HepG2 (cell line): ENCODE data around the gene NARF. TPM values are rescaled to one million over a fixed set of nuclear protein-coding genes. Genes with fewer than 3 reads are reported as not detected.

Experiments used
- BHLHE40 ChIP-seq: IDR thresholded peaks from 2 replicates; pipeline ENCODE4 v1.6.1; 2011; ENCODE audit warnings: low read length, improper control_type of control experiment
- CERS6 ChIP-seq: sonication (generic); formaldehyde crosslinking; IDR thresholded peaks from 2 replicates; pipeline ENCODE4 v1.5.0; 2020; ENCODE audit warnings: missing genetic modification reagents
- CSRNP1 ChIP-seq: sonication (generic); formaldehyde crosslinking; IDR thresholded peaks from 2 replicates; pipeline ENCODE4 v1.8.1; 2023; ENCODE audit warnings: mild to moderate bottlenecking, missing genetic modification reagents
- DPF2 ChIP-seq: sonication (generic); formaldehyde crosslinking; IDR thresholded peaks from 2 replicates; pipeline ENCODE4 v1.4.0; 2020; ENCODE audit warnings: mild to moderate bottlenecking, low read depth, missing genetic modification reagents, borderline replicate concordance
- ERF ChIP-seq: IDR thresholded peaks from 2 replicates; pipeline ENCODE4 v1.6.1; 2018; ENCODE audit warnings: missing biosample characterization, missing genetic modification reagents
- FOXJ3 ChIP-seq: sonication (generic); formaldehyde crosslinking; IDR thresholded peaks from 2 replicates; pipeline ENCODE4 v1.4.0; 2020; ENCODE audit warnings: missing genetic modification reagents, mild to moderate bottlenecking, borderline replicate concordance
- GABPB1 ChIP-seq: IDR thresholded peaks from 2 replicates; pipeline ENCODE4 v1.6.1; 2016; ENCODE audit warnings: mild to moderate bottlenecking, missing genetic modification reagents, moderate library complexity, missing compliant biosample characterization
- GATAD1 ChIP-seq: IDR thresholded peaks from 2 replicates; pipeline ENCODE4 v1.6.1; 2016; ENCODE audit warnings: missing genetic modification reagents, missing compliant biosample characterization
- HMG20A ChIP-seq: IDR thresholded peaks from 2 replicates; pipeline ENCODE4 v1.6.1; 2016; ENCODE audit warnings: borderline replicate concordance
- MAFG ChIP-seq: sonication (generic); formaldehyde crosslinking; IDR thresholded peaks from 2 replicates; pipeline ENCODE4 v1.5.1; 2020; ENCODE audit warnings: mild to moderate bottlenecking, missing genetic modification reagents
- MZF1 ChIP-seq: sonication (generic); formaldehyde crosslinking; IDR thresholded peaks from 2 replicates; pipeline ENCODE4 v1.8.1; 2023; ENCODE audit warnings: mild to moderate bottlenecking, missing genetic modification reagents, borderline replicate concordance
- PLRG1 ChIP-seq: fragments of 450-650 bp; conservative IDR thresholded peaks from 2 replicates; pipeline ENCODE4 v1.6.1; 2016
- PRMT3 ChIP-seq: sonication (generic); formaldehyde crosslinking; IDR thresholded peaks from 2 replicates; pipeline ENCODE4 v1.8.1; 2022; ENCODE audit warnings: low read depth, mild to moderate bottlenecking, moderate library complexity, missing genetic modification reagents, borderline replicate concordance
- RARG ChIP-seq: sonication (generic); formaldehyde crosslinking; IDR thresholded peaks from 2 replicates; pipeline ENCODE4 v1.4.0; 2020; ENCODE audit warnings: low read depth, mild to moderate bottlenecking, missing genetic modification reagents
- ZNF24 ChIP-seq: fragments of 450-650 bp; IDR thresholded peaks from 2 replicates; pipeline ENCODE4 v1.6.1; 2017; ENCODE audit warnings: antibody characterized with exemption, mild to moderate bottlenecking
- ZNF274 ChIP-seq: sonication (generic); formaldehyde crosslinking; IDR thresholded peaks from 2 replicates; pipeline ENCODE4 v1.5.1; 2020; ENCODE audit warnings: mild to moderate bottlenecking, missing genetic modification reagents
- ZNF468 ChIP-seq: sonication (generic); formaldehyde crosslinking; IDR thresholded peaks from 2 replicates; pipeline ENCODE4 v1.8.0; 2022; ENCODE audit warnings: mild to moderate bottlenecking, moderate library complexity, missing genetic modification reagents
- ZNF546 ChIP-seq: sonication (generic); formaldehyde crosslinking; conservative IDR thresholded peaks from 2 replicates; pipeline ENCODE4 v1.8.1; 2023; ENCODE audit warnings: mild to moderate bottlenecking, missing genetic modification reagents
- ZNF784 ChIP-seq: sonication (generic); formaldehyde crosslinking; IDR thresholded peaks from 2 replicates; pipeline ENCODE4 v1.5.1; 2020; ENCODE audit warnings: missing genetic modification reagents, mild to moderate bottlenecking, borderline replicate concordance
- ZNF891 ChIP-seq: sonication (generic); formaldehyde crosslinking; IDR thresholded peaks from 2 replicates; pipeline ENCODE4 v1.5.0; 2020; ENCODE audit warnings: mild to moderate bottlenecking, missing genetic modification reagents
- polyA plus RNA-seq, 8 experiments: library from polyadenylated mRNA; depleted of rRNA in 3 of 8; stranded (reverse) in 7 of 8; unstranded in 1 of 8; fragments of >200 nt; fragmentation: Illumina TruSeq in 4 of 8; extraction: Trizol in 4 of 8; gene quantifications; 2 replicates each; pipeline versions ENCODE4 v1.2.1 to v1.2.3, GENCODE V29; 2011 to 2016; ENCODE audit warnings: low read depth in 4 of 8, missing spikeins in 1 of 8, mixed read lengths in 1 of 8; ENCODE audit not compliant: insufficient read depth in 1 of 8
- total RNA-seq, 5 experiments: library from RNA; depleted of rRNA; stranded (reverse); fragments of >200 nt; fragmentation: Illumina TruSeq; extraction: Trizol; gene quantifications; 2 replicates each; pipeline ENCODE4 v1.2.3, GENCODE V29; 2016; ENCODE audit warnings: low read depth in 1 of 5
- TF ChIP-seq, protein P1 (sequence below): sonication (generic); formaldehyde crosslinking; conservative IDR thresholded peaks from 2 replicates; pipeline ENCODE4 v1.4.0; 2020; ENCODE audit warnings: missing genetic modification reagents
- TF ChIP-seq, protein P2 (sequence below): IDR thresholded peaks from 2 replicates; pipeline ENCODE4 v1.6.1; 2012; ENCODE audit warnings: low read length, improper control_type of control experiment

The NARF gene
- total and polyA plus RNA-seq, 2 of the 13 experiments (the other 11 are each of a cell fraction or from before 2014, with no cell fraction given) = 61.1 to 144 TPM

DNA sequence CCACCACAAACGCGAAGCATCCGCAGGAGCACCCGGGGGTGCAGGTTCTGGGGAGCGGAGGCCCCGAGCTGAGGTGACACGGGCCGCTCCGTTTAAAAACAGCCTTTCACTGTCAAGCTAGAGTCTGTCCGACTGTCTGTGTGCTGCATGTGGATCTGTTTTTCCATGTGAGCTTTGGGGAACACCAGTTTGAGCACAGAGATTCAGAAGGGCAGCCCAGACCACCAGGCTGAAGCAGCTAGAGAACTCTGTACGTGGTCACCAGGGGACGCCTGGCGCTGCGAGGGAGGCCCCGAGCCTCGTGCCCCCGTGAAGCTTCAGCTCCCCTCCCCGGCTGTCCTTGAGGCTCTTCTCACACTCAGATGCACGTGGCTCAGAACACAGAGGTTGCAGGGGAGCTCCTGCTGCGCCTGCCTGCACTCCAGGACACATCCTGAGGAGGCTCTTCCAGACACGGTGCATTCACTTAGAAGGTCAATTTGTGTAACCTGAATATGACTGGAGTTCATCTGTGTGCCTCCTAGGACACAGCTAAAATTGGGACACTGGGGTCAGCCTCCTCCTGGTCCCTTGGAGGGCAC is 45.3 kb downstream of the NARF start (continued):
- TF ChIP-seq, protein P1, sequence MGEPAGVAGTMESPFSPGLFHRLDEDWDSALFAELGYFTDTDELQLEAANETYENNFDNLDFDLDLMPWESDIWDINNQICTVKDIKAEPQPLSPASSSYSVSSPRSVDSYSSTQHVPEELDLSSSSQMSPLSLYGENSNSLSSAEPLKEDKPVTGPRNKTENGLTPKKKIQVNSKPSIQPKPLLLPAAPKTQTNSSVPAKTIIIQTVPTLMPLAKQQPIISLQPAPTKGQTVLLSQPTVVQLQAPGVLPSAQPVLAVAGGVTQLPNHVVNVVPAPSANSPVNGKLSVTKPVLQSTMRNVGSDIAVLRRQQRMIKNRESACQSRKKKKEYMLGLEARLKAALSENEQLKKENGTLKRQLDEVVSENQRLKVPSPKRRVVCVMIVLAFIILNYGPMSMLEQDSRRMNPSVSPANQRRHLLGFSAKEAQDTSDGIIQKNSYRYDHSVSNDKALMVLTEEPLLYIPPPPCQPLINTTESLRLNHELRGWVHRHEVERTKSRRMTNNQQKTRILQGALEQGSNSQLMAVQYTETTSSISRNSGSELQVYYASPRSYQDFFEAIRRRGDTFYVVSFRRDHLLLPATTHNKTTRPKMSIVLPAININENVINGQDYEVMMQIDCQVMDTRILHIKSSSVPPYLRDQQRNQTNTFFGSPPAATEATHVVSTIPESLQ (CRISPR knock-in tag) = no peak
- TF ChIP-seq ZNF891 (CRISPR knock-in tag) = peak; percentile 83
- TF ChIP-seq DPF2 (CRISPR knock-in tag) = 0 out of 2 replicates have a peak, but pooled peaks have one; percentile 31
- TF ChIP-seq FOXJ3 = no peak
- TF ChIP-seq, protein P2, sequence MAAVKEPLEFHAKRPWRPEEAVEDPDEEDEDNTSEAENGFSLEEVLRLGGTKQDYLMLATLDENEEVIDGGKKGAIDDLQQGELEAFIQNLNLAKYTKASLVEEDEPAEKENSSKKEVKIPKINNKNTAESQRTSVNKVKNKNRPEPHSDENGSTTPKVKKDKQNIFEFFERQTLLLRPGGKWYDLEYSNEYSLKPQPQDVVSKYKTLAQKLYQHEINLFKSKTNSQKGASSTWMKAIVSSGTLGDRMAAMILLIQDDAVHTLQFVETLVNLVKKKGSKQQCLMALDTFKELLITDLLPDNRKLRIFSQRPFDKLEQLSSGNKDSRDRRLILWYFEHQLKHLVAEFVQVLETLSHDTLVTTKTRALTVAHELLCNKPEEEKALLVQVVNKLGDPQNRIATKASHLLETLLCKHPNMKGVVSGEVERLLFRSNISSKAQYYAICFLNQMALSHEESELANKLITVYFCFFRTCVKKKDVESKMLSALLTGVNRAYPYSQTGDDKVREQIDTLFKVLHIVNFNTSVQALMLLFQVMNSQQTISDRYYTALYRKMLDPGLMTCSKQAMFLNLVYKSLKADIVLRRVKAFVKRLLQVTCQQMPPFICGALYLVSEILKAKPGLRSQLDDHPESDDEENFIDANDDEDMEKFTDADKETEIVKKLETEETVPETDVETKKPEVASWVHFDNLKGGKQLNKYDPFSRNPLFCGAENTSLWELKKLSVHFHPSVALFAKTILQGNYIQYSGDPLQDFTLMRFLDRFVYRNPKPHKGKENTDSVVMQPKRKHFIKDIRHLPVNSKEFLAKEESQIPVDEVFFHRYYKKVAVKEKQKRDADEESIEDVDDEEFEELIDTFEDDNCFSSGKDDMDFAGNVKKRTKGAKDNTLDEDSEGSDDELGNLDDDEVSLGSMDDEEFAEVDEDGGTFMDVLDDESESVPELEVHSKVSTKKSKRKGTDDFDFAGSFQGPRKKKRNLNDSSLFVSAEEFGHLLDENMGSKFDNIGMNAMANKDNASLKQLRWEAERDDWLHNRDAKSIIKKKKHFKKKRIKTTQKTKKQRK = no peak
- TF ChIP-seq MAFG (CRISPR knock-in tag) = no peak
- no peak for TF ChIP-seq ZNF24
- 0 out of 2 replicates have a peak, but pooled peaks have one; percentile 77 for TF ChIP-seq MZF1
- peak; percentile 54; the same call in 1 of the 2 replicates for TF ChIP-seq BHLHE40
- peak; percentile 97 for TF ChIP-seq ZNF274
- TF ChIP-seq PRMT3 (CRISPR knock-in tag) = no peak
- no peak for TF ChIP-seq CERS6
- TF ChIP-seq RARG (CRISPR knock-in tag) = no peak
- no peak for TF ChIP-seq PLRG1
- TF ChIP-seq CSRNP1 (CRISPR knock-in tag) = peak; percentile 82; the same call in 1 of the 2 replicates
- TF ChIP-seq GABPB1 (CRISPR knock-in tag) = peak; percentile 46; the same call in 1 of the 2 replicates
- TF ChIP-seq ZNF468 (CRISPR knock-in tag) = peak; percentile 82; the same call in 1 of the 2 replicates
- TF ChIP-seq ERF (CRISPR knock-in tag) = peak; percentile 89
- TF ChIP-seq HMG20A (CRISPR knock-in tag) = no peak
- TF ChIP-seq GATAD1 (CRISPR knock-in tag) = peak; percentile 55
- no peak for TF ChIP-seq ZNF546
- peak; percentile 86; the same call in 1 of the 2 replicates for TF ChIP-seq ZNF784 (CRISPR knock-in tag)
